OCI-LY3 (cell line): Measurements from ENCODE around the gene TEX26.

Experiments
- EZH2phosphoT487 ChIP-seq: fragments of 200-600 bp; shearing (Covaris generic); IDR thresholded peaks from 2 replicates; pipeline ENCODE4 v1.6.1; 2018; ENCODE audit warnings: antibody characterized with exemption, mixed run types, low read depth
- TF ChIP-seq, protein P1 (sequence below): fragments of 200-600, 300-600 bp; sonication (generic); IDR thresholded peaks from 2 replicates; pipeline ENCODE4 v1.5.1; 2014; ENCODE audit warnings: antibody characterized with exemption, low read length, low read depth

DNA sequence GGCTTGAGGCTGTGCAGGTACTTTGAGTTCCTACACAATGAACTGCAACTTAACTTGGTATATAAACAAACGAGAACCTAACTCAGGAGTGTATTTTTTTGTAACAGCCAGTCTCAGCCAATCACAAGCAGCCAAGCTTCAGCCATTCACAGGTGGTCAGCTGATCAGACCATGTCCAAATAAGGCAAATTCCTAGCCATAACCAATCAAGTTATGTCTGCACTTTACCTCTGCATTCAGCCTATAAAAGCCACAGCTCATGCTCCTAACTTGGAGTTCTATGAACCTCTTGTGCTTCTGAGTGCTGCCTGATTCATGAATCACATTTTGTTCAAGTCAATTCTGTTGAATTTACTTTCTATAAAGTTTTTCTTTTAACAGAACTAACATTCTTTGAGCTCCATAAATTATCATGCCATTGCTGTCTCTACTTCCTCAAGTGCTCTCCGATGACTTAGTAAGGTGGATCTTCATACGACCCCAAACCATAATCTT, 43.2 kb upstream of the TEX26 start:
- TF ChIP-seq, protein P1, sequence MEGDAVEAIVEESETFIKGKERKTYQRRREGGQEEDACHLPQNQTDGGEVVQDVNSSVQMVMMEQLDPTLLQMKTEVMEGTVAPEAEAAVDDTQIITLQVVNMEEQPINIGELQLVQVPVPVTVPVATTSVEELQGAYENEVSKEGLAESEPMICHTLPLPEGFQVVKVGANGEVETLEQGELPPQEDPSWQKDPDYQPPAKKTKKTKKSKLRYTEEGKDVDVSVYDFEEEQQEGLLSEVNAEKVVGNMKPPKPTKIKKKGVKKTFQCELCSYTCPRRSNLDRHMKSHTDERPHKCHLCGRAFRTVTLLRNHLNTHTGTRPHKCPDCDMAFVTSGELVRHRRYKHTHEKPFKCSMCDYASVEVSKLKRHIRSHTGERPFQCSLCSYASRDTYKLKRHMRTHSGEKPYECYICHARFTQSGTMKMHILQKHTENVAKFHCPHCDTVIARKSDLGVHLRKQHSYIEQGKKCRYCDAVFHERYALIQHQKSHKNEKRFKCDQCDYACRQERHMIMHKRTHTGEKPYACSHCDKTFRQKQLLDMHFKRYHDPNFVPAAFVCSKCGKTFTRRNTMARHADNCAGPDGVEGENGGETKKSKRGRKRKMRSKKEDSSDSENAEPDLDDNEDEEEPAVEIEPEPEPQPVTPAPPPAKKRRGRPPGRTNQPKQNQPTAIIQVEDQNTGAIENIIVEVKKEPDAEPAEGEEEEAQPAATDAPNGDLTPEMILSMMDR = no peak
- no peak for TF ChIP-seq EZH2phosphoT487
